Measurements from ENCODE around the gene FGF19.

Gene FGF19

DNA sequence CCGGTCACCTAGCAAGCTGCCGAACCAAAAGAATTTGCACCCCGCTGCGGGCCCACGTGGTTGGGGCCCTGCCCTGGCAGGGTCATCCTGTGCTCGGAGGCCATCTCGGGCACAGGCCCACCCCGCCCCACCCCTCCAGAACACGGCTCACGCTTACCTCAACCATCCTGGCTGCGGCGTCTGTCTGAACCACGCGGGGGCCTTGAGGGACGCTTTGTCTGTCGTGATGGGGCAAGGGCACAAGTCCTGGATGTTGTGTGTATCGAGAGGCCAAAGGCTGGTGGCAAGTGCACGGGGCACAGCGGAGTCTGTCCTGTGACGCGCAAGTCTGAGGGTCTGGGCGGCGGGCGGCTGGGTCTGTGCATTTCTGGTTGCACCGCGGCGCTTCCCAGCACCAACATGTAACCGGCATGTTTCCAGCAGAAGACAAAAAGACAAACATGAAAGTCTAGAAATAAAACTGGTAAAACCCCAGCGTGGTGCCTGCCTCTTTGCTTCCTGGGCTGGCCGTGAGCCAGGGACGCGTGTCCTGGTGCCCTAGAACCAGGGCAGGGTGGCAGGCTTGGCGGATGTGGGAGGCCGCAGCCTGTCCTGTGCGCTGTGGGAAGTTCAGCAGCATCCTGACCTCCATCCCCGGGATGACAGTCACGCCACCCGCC, 49.7 kb downstream of the FGF19 start:
- DNase-seq = no peak

DNA sequence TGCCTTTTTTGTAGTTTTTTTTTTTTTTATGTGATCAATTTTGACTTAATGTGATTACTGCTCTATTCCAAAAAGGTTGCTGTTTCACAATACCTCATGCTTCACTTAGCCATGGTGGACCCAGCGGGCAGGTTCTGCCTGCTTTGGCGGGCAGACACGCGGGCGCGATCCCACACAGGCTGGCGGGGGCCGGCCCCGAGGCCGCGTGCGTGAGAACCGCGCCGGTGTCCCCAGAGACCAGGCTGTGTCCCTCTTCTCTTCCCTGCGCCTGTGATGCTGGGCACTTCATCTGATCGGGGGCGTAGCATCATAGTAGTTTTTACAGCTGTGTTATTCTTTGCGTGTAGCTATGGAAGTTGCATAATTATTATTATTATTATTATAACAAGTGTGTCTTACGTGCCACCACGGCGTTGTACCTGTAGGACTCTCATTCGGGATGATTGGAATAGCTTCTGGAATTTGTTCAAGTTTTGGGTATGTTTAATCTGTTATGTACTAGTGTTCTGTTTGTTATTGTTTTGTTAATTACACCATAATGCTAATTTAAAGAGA, 50.3 kb downstream of the FGF19 start:
- no peak for DNase-seq

DNA sequence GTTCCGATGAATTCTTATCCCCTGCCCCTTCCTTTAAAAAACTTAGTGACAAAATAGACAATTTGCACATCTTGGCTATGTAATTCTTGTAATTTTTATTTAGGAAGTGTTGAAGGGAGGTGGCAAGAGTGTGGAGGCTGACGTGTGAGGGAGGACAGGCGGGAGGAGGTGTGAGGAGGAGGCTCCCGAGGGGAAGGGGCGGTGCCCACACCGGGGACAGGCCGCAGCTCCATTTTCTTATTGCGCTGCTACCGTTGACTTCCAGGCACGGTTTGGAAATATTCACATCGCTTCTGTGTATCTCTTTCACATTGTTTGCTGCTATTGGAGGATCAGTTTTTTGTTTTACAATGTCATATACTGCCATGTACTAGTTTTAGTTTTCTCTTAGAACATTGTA, 50.8 kb downstream of the FGF19 start:
- DNase-seq = no peak

DNA sequence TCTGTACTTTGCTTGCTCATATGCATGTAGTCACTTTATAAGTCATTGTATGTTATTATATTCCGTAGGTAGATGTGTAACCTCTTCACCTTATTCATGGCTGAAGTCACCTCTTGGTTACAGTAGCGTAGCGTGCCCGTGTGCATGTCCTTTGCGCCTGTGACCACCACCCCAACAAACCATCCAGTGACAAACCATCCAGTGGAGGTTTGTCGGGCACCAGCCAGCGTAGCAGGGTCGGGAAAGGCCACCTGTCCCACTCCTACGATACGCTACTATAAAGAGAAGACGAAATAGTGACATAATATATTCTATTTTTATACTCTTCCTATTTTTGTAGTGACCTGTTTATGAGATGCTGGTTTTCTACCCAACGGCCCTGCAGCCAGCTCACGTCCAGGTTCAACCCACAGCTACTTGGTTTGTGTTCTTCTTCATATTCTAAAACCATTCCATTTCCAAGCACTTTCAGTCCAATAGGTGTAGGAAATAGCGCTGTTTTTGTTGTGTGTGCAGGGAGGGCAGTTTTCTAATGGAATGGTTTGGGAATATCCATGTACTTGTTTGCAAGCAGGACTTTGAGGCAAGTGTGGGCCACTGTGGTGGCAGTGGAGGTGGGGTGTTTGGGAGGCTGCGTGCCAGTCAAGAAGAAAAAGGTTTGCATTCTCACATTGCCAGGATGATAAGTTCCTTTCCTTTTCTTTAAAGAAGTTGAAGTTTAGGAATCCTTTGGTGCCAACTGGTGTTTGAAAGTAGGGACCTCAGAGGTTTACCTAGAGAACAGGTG, 51.8 kb downstream of the FGF19 start:
- DNase-seq = no peak

DNA sequence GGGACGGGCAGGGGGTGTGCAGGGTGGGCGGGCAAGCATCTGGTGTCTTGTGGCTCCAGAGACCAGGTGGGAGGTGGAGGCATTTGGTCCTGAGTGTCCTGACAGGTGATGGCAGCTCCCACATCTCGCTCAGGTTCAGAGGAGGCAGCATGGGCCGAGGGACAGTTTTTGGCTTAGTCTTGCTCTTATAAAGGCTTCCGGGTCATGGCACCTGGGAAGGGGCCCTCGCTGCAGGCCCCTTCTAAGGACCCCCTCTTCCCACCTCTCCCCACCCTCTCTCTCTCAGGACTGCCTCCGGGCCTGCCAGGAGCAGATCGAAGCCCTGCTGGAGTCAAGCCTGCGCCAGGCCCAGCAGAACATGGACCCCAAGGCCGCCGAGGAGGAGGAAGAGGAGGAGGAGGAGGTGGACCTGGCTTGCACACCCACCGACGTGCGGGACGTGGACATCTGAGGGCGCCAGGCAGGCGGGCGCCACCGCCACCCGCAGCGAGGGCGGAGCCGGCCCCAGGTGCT, 52.9 kb downstream of the FGF19 start:
- DNase-seq = no peak

DNA sequence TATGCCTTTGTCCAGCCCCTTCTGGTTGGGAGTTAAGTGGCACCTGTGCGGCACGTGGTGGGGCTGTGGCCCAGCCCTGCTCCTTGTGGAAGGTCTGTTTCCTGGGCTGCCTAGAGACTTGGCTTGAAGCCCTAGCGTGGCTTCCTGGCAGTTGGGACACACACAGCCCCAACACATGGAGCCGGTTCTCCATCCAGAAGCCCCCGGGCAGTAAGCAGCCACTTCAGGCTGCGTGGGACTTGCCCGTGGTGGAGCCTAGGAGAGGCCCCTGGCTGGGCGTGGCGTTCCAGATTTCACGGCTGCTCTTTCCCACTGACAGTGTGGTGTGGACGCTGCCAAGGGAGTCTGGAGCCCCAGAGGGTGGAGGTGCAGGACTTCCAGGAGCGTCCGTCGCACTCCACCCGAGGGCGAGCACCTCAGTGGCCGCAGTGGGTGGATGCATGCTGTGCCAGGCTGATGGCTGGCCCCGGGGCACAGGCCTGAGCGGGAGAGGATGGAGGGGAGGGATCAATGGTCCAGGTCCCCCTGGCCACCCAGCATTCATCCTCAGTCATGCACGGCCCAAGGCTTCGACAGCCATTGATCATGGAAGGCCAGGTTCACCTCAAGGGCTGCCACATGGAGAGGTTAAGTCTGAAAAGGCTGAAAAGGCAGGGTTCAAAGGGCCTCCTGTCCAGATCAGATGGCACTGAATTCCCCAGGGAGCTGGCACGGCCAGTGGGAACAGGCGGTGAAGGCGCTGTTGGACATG, 53.6 kb downstream of the FGF19 start:
- no peak for DNase-seq

DNA sequence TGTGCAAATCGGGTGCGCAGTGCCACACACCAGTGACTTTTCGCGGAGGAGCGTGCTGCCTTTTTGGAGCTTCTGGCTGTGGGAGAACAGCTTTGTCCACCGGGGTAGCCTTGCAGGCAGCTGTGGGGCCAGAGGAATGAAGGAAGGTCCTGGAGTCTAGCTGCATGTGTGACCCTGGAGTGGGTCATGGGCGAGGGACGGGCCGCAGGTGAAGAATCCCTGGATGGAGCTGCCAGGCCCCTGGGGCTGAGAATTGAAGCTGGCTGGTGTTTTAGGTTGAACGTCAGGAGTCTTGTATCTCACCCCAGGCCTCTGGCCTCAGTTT, 54.3 kb downstream of the FGF19 start:
- no peak for DNase-seq

DNA sequence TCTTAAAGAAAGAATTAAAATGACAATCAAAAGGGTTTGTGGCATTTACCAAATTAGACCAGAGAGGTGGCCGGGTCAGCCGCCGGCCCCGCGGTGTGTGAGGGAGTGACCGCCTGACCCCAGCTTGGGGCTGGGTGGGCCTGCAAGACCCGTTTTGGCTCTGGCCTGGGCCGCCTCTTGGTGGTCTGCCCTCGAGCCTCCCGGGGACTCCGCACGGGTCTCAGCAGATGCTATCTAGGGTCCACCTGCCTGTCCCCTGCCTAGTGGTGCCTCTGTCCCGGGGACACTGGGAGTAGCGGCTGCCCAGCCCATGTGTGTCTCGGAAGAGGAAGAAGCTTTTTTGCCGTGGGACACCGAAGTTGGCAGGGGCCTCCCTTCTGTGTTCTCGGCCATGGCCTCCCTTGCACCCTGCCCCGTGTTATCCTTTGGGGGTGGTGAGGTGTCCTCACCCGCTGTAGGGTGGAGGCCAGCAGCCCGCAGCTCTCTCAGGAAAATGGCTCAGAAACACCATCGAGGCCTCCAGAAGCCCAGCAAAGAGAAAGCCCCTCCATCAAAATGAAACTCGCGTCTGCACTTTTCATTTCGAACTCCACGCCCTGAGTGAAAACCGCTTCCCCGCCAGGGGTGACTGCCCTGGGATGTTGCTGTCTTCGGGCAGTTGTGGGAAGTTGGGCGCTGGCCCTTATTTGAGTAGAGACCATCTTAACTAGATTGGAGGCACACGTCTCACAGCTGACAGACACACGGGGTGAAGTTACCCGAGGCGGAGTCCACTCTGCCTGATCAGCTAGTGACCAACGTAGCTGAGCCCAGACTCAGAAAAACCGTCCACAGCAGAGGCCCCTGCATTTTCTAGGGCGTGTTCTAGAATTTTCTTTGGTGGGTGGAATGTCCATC, 54.9 kb downstream of the FGF19 start:
- DNase-seq = no peak

All from DMS79 (cell line).